Esophagus squamous epithelium (tissue), 5 donors: ENCODE results near the gene MEAK7. TPM values are rescaled to one million over a fixed set of nuclear protein-coding genes. Genes with fewer than 3 reads are reported as not detected.

Experiments
- DNase-seq: peaks from one replicate; lab custom pipeline; 2025; lab: John Stamatoyannopoulos, UW
- H3K27ac ChIP-seq, 4 donors: fragments of 200-600 bp; sonication (generic); one replicate each; pipeline ENCODE4 v1.5.1; 2016 to 2019; ENCODE audit warnings: mild to moderate bottlenecking in 1 of 4
- H3K27me3 ChIP-seq, 4 donors: fragments of 200-600 bp; sonication (generic); 1 replicate in 3 of 4; 2 replicates in 1 of 4; pipeline versions ENCODE4 v1.5.1 to v1.6.0; 2017 to 2021; ENCODE audit warnings: antibody characterized with exemption in 1 of 4
- H3K36me3 ChIP-seq, 3 donors: fragments of 200-600 bp; sonication (generic); one replicate each; pipeline ENCODE4 v1.5.1; 2016 to 2019
- H3K4me1 ChIP-seq, 3 donors: fragments of 200-600 bp; sonication (generic); one replicate each; pipeline ENCODE4 v1.5.1; 2017 to 2019
- H3K4me3 ChIP-seq, 4 donors: fragments of 200-600 bp; sonication (generic); 1 replicate in 3 of 4; 2 replicates in 1 of 4; pipeline ENCODE4 v1.5.1; 2016 to 2019; ENCODE audit warnings: mild to moderate bottlenecking in 2 of 4, moderate library complexity in 1 of 4
- H3K9me3 ChIP-seq, 3 donors: fragments of 200-600 bp; sonication (generic); one replicate each; pipeline ENCODE4 v1.5.1; 2016 to 2019
- POLR2A ChIP-seq, 4 donors: fragments of 450-650 bp; IDR thresholded peaks; one replicate each; pipeline ENCODE4 v1.6.1; 2017; ENCODE audit warnings: antibody characterized with exemption in 4 of 4, mild to moderate bottlenecking in 4 of 4, moderate library complexity in 3 of 4
- WGBS, 2 donors: methylation state at CpG; one replicate each; pipeline ENCODE4 v1.1.5; 2018; 5-methylcytosine and 5-hydroxymethylcytosine counted together
- intact Hi-C: fragments of 100-400 bp; cut with DNase I; formaldehyde crosslinking; loops from one replicate; pipeline ENCODE4 v1.15.0; 2022
- total RNA-seq, 4 donors: library from RNA; depleted of rRNA; stranded (reverse); fragments of >200 nt; gene quantifications; one replicate each; pipeline ENCODE4 v1.1.0, GENCODE V29; 2016
- TF ChIP-seq, protein P1 (sequence below), 6 experiments: fragments of 450-650 bp in 4 of 6; fragments of 200-600 bp in 2 of 6; sonication (generic) in 2 of 6; IDR thresholded peaks; one replicate each; pipeline ENCODE4 v1.5.1; 2016 to 2019; ENCODE audit warnings: antibody characterized with exemption in 6 of 6, mild to moderate bottlenecking in 4 of 6, moderate library complexity in 4 of 6
- donor health status: DM: yes; HTN: yes; CAD: no.

Gene MEAK7
- total RNA-seq, 4 donors from 2014 or later: 20.2 to 35.9 (median 29.9) TPM

GRCh38 chr16:84517366-84517765 lies 12.9 kb upstream of the MEAK7 start:
- H3K36me3 ChIP-seq: no peaks in the 10 kb centered on the region
- H3K27me3 ChIP-seq: no peaks in the 10 kb centered on the region
- H3K27ac ChIP-seq: no peak overlapping the region
- peaks cover 0 to 13% (median 0%) of the 10 kb centered on the region in 3 donors for H3K4me1 ChIP-seq
- TF ChIP-seq, protein P1, sequence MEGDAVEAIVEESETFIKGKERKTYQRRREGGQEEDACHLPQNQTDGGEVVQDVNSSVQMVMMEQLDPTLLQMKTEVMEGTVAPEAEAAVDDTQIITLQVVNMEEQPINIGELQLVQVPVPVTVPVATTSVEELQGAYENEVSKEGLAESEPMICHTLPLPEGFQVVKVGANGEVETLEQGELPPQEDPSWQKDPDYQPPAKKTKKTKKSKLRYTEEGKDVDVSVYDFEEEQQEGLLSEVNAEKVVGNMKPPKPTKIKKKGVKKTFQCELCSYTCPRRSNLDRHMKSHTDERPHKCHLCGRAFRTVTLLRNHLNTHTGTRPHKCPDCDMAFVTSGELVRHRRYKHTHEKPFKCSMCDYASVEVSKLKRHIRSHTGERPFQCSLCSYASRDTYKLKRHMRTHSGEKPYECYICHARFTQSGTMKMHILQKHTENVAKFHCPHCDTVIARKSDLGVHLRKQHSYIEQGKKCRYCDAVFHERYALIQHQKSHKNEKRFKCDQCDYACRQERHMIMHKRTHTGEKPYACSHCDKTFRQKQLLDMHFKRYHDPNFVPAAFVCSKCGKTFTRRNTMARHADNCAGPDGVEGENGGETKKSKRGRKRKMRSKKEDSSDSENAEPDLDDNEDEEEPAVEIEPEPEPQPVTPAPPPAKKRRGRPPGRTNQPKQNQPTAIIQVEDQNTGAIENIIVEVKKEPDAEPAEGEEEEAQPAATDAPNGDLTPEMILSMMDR (IDR thresholded peaks at IDR 0.05): no peak
- no peak for TF ChIP-seq POLR2A (IDR thresholded peaks at IDR 0.05)
- H3K4me3 ChIP-seq: no peak overlapping the region
- DNase-seq: no peak
- intact Hi-C loops: loop anchor here (10.0 kb wide), 1 partner anchor 207 kb away; no protein-coding TSS in a partner anchor
- 81 to 88% methylated on average over 5 to 8 of the region's 12 CpGs for WGBS, 2 donors
- no peaks in the 10 kb centered on the region for H3K9me3 ChIP-seq

GRCh38 chr16:84514874-84515835 lies 10.7 kb upstream of the MEAK7 start:
- peak; percentile 42 for DNase-seq
- TF ChIP-seq, protein P1 (IDR thresholded peaks at IDR 0.05): no peak
- peak in 1 of 4 donors; percentile 33 for TF ChIP-seq POLR2A (IDR thresholded peaks at IDR 0.05)
- Histone ChIP-seq H3K27me3 (no peaks in the 10 kb centered on the region), H3K4me3 (no peak overlapping the region), H3K4me1 (peaks cover 3 to 22% (median 3%) of the 10 kb centered on the region in 3 donors), H3K9me3 (no peaks in the 10 kb centered on the region), H3K27ac (peak overlapping the region in 2 of 4 donors; percentile 17 to 50), H3K36me3 (no peaks in the 10 kb centered on the region)
- intact Hi-C loops: loop anchor here (5.0 to 10.0 kb wide), 2 partner anchors 107 to 210 kb away; no protein-coding TSS in a partner anchor
- 79% methylated on average over 8 to 15 of the region's 26 CpGs for WGBS, 2 donors

DNA sequence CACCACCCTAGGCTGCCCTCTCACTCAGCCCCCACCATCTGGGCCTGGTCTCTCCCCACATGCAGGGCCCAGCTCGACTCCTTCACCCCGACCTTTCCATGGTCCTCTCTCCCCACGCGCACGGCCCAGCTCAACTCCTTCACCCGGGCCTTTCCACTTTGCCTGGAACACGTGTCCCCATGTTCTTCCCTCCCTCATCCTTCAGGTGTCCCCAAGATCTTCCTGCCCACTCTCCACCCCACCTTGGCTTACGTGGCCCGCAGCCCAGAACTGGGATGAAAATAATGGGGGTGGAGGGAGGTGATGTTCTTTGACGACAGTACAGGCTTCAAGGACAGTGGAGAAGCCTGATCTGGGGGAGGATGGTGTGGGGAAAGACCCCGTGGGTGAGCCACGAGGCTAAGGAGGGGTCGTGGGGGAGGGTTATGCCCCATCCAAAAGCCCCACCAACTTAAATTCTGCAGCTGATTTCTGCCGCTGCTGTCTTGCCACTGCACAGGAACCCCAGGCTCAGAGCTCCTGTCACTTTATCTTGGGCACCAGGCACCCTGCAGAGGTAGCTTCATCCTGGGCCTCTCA lies 9.9 kb upstream of the MEAK7 start:
- no peaks in the 10 kb centered on the region for H3K9me3 ChIP-seq
- DNase-seq: no peak
- H3K27ac ChIP-seq: peak overlapping the region in 3 of 4 donors; percentile 17 to 50 (median 20)
- H3K4me3 ChIP-seq: no peak overlapping the region
- no peaks in the 10 kb centered on the region for H3K36me3 ChIP-seq
- WGBS, 2 donors: 54 to 69% methylated on average over 7 to 10 of the region's 14 CpGs
- TF ChIP-seq POLR2A (IDR thresholded peaks at IDR 0.05): no peak
- TF ChIP-seq, protein P1 (IDR thresholded peaks at IDR 0.05): no peak
- peaks cover 3 to 18% (median 3%) of the 10 kb centered on the region in 3 donors for H3K4me1 ChIP-seq
- H3K27me3 ChIP-seq: no peaks in the 10 kb centered on the region
- intact Hi-C loops: loop anchor here (5.0 to 10.0 kb wide), 2 partner anchors 108 to 210 kb away; no protein-coding TSS in a partner anchor

GRCh38 chr16:84513666-84514065 lies 9.2 kb upstream of the MEAK7 start:
- H3K27ac ChIP-seq: no peak overlapping the region
- intact Hi-C loops: loop anchor here (5.0 to 10.0 kb wide), 2 partner anchors 109 to 211 kb away; no protein-coding TSS in a partner anchor
- no peaks in the 10 kb centered on the region for H3K27me3 ChIP-seq
- 64 to 80% methylated on average over 3 to 7 of the region's 11 CpGs for WGBS, 2 donors
- no peaks in the 10 kb centered on the region for H3K36me3 ChIP-seq
- no peak overlapping the region for H3K4me3 ChIP-seq
- DNase-seq: no peak
- H3K4me1 ChIP-seq: peaks cover 3 to 11% (median 3%) of the 10 kb centered on the region in 3 donors
- H3K9me3 ChIP-seq: no peaks in the 10 kb centered on the region
- TF ChIP-seq, protein P1 (IDR thresholded peaks at IDR 0.05): no peak
- TF ChIP-seq POLR2A (IDR thresholded peaks at IDR 0.05): no peak
